ENCODE data around the gene RAB6C.
A peak's percentile ranks its signal among the peaks of the same experiment; 100 is the strongest.
"Not testable (repeated sequence)": the region's sequence is repeated elsewhere in the genome, so short reads cannot be mapped to it uniquely, and the experiment has no call there.

RAB6C gene

GRCh38 chr2:129996657-129997237 is 17.3 kb downstream of the RAB6C start:
- DNase-seq = not testable (repeated sequence)

DNA sequence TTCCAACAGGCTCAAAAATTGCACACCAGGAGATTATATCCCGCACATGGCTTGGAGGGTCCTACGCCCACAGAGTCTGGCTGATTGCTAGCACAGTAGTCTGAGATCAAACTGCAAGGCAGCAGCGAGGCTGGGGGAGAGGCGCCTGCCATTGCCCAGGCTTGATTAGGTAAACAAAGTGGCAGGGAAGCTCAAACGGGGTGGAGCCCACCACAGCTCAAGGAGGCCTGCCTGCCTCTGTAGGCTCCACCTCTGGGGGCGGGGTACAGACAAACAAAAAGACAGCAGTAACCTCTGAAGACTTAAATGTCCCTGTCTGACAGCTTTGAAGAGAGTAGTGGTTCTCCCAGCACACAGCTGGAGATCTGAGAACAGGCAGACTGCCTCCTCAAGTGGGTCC is 19.3 kb downstream of the RAB6C start:
- DNase-seq = not testable (repeated sequence)

- not testable (repeated sequence) for DNase-seq
These were observed 26.4 kb downstream of the RAB6C start for GRCh38 chr2:130005862-130006261.

- not testable (repeated sequence) for DNase-seq
These were observed 37.2 kb downstream of the RAB6C start for GRCh38 chr2:130016701-130017100.

DNA sequence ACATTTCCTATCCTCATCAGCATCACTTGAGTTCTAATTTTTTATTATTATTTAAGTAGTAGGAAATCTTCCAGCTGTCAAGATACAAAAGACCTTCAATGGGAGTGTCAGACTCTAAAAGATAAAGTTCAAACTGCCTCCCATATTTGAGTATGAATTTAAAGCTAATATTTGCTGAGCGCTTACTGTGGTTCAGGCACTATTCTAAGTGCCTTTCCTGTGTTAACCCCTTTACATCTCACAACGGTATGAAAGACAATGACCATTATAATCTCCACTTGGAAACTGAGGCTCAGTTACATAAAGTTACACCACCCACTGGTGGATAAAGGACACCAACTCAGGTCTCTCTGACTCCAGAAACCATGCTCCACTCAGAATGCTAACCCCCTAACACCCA is 39.9 kb downstream of the RAB6C start:
- no peak for DNase-seq

DNA sequence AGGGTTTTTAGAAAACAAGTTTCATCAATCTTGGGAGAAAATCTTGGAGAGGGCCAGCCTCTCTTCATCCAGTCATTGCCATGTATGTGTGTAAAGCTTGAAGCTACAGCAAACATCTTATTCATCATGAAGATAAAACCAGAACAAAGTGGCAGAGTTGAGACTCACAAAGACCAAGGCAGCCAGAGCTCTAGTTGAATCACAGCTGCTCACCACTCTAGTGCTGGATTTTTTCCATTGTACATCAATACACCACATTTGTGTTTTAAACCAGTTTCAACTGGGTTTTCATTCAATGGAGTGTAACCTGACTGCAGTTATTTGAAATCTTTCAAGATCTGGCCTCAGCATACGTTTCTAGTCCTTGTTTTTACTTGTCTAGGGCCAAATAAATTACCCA is 40.6 kb downstream of the RAB6C start:
- not testable (repeated sequence) for DNase-seq

DNA sequence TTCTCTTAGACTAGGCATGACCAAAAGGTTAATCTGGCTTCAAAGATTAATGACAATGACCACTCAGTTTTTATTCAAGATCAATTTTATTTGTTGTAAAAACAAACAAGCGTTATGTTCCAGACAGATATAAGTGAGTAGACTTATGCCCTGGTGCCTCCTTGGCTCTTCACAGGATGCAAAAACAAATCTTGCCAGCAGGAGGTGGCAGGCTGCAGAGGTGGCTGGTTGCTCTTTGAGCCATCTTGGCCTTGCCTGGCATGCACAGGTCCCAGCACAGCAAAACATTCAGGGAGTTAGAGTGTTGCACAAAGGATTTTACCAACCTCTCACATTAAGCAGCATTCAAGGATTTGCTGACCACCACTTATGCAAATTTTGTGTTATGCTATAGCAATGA is 46.5 kb downstream of the RAB6C start:
- peak; percentile 1 for DNase-seq

Measured in CD4-positive, alpha-beta T cell treated with Interleukin-21 for 1 hour (primary cell).